Hepatocyte (in vitro differentiated cells): ENCODE data around the gene NOTCH4.

Experiments
- CTCF ChIP-seq: fragments of 200-600 bp; sonication (generic); IDR thresholded peaks from 2 replicates; pipeline ENCODE4 v1.5.1; 2016; ENCODE audit warnings: antibody characterized with exemption, mild to moderate bottlenecking; ENCODE audit not compliant: poor library complexity
- EZH2 ChIP-seq: fragments of 200-600 bp; sonication (generic); IDR thresholded peaks from 2 replicates; pipeline ENCODE4 v1.6.1; 2016; ENCODE audit warnings: antibody characterized with exemption, mild to moderate bottlenecking, borderline replicate concordance
- EZH2phosphoT487 ChIP-seq: fragments of 200-600 bp; sonication (generic); IDR thresholded peaks from one replicate; pipeline ENCODE4 v1.6.1; 2018; ENCODE audit warnings: antibody characterized with exemption, mild to moderate bottlenecking, low read depth, moderate library complexity; ENCODE audit not compliant: unreplicated experiment, severe bottlenecking

GRCh38 chr6:32181148-32181702, 42.6 kb downstream of the NOTCH4 start:
- TF ChIP-seq CTCF (no peak), EZH2phosphoT487 (no peak), EZH2 (no peak)
